ENCODE data around the gene SLC35E1.

The SLC35E1 gene

DNA sequence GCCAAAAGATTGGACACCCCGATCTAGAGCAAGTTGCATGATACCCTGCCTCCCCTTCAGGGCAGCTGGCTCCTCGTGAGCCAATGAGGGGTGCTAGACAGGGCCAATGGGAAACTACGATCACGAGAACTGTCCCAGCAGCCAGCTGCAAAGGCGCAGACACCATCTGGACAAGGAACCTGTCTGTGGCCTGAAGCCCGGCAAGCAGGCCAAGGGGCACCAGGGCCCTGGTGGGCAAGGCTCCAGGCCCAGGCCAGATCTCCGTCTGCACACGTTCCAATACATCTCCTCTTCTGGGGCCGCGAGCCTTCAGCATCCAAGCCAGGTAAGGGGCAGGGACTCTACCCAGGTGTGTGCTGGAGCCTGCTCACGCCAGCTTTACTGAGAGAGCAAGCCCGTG, 35.6 kb upstream of the SLC35E1 start:
- Histone ChIP-seq H3K27ac (replicated peaks) (no peak overlapping the region), H3K27me3 (ENCODE audit: insufficient read depth, poor library complexity, severe bottlenecking) (no peaks in the 10 kb centered on the region), H3K4me3 (replicated peaks; ENCODE audit: insufficient read depth, low read length) (no peak overlapping the region)
- no peak for DNase-seq (ENCODE audit: low read depth in 1 of 2, low spot score in 1 of 2)
- TF ChIP-seq POLR2AphosphoS5 (IDR thresholded peaks at IDR 0.05; ENCODE audit: low read depth) (no peak), GABPA (IDR thresholded peaks at IDR 0.05; ENCODE audit: low read depth) (no peak), SPI1 (IDR thresholded peaks at IDR 0.05; ENCODE audit: borderline replicate concordance, low read depth) (no peak)
- TF ChIP-seq, protein P1, sequence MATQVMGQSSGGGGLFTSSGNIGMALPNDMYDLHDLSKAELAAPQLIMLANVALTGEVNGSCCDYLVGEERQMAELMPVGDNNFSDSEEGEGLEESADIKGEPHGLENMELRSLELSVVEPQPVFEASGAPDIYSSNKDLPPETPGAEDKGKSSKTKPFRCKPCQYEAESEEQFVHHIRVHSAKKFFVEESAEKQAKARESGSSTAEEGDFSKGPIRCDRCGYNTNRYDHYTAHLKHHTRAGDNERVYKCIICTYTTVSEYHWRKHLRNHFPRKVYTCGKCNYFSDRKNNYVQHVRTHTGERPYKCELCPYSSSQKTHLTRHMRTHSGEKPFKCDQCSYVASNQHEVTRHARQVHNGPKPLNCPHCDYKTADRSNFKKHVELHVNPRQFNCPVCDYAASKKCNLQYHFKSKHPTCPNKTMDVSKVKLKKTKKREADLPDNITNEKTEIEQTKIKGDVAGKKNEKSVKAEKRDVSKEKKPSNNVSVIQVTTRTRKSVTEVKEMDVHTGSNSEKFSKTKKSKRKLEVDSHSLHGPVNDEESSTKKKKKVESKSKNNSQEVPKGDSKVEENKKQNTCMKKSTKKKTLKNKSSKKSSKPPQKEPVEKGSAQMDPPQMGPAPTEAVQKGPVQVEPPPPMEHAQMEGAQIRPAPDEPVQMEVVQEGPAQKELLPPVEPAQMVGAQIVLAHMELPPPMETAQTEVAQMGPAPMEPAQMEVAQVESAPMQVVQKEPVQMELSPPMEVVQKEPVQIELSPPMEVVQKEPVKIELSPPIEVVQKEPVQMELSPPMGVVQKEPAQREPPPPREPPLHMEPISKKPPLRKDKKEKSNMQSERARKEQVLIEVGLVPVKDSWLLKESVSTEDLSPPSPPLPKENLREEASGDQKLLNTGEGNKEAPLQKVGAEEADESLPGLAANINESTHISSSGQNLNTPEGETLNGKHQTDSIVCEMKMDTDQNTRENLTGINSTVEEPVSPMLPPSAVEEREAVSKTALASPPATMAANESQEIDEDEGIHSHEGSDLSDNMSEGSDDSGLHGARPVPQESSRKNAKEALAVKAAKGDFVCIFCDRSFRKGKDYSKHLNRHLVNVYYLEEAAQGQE (IDR thresholded peaks at IDR 0.05; ENCODE audit: insufficient replicate concordance, low read depth), result no peak
- TF ChIP-seq, protein P2, sequence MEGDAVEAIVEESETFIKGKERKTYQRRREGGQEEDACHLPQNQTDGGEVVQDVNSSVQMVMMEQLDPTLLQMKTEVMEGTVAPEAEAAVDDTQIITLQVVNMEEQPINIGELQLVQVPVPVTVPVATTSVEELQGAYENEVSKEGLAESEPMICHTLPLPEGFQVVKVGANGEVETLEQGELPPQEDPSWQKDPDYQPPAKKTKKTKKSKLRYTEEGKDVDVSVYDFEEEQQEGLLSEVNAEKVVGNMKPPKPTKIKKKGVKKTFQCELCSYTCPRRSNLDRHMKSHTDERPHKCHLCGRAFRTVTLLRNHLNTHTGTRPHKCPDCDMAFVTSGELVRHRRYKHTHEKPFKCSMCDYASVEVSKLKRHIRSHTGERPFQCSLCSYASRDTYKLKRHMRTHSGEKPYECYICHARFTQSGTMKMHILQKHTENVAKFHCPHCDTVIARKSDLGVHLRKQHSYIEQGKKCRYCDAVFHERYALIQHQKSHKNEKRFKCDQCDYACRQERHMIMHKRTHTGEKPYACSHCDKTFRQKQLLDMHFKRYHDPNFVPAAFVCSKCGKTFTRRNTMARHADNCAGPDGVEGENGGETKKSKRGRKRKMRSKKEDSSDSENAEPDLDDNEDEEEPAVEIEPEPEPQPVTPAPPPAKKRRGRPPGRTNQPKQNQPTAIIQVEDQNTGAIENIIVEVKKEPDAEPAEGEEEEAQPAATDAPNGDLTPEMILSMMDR (IDR thresholded peaks at IDR 0.05; ENCODE audit: insufficient read depth, low read length), result no peak

DNA sequence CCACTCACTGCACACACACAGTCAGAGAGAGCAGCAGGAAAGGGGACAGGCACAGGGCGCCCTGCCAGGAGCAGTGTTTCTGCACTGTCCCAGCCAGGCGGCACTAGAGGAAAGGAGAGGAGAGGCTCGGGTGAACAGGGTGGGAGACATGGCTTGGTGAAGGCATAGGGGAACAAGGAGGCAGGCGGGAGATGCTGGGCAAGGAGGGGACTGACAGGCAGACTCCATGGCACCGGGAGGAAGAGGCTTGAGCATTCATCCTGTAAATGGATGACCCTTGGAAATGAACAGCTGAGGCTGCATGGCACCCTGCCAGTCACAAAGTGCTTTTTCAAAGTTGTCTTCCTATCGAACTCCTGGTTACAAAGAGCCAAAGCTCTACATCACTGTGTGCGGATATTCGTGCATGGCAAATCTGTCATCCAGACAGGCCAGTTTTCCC, 33.4 kb upstream of the SLC35E1 start:
- DNase-seq (ENCODE audit: low read depth in 1 of 2, low spot score in 1 of 2), result no peak
- Histone ChIP-seq H3K27ac (replicated peaks) (no peak overlapping the region), H3K27me3 (ENCODE audit: insufficient read depth, poor library complexity, severe bottlenecking) (no peaks in the 10 kb centered on the region), H3K4me3 (replicated peaks; ENCODE audit: insufficient read depth, low read length) (no peak overlapping the region)
- TF ChIP-seq POLR2AphosphoS5 (IDR thresholded peaks at IDR 0.05; ENCODE audit: low read depth) (no peak), SPI1 (IDR thresholded peaks at IDR 0.05; ENCODE audit: borderline replicate concordance, low read depth) (no peak), GABPA (IDR thresholded peaks at IDR 0.05; ENCODE audit: low read depth) (no peak)
- TF ChIP-seq, protein P1 (IDR thresholded peaks at IDR 0.05; ENCODE audit: insufficient replicate concordance, low read depth), result no peak
- TF ChIP-seq, protein P2 (IDR thresholded peaks at IDR 0.05; ENCODE audit: insufficient read depth, low read length), result no peak

DNA sequence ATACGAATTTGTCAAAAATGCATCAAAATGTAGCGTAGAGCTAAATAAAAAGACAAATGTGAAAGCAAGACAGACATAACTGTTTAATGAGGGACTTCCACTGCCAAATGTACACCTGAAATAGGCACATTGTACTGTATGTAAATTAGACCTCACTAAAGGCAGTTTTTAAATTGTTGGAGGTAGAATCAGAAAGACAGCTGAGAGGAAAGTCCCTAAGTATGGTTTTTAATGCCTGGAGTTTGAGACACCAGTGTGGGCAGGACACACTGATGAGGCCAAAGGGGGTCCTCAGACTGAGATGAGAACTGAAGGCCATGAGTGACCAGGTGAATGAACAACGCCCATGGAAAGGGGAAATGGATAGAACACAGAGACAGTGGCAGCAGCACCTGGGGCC, 32.9 kb upstream of the SLC35E1 start:
- H3K4me3 ChIP-seq (replicated peaks; ENCODE audit: insufficient read depth, low read length), result no peak overlapping the region
- no peak overlapping the region for H3K27ac ChIP-seq (replicated peaks)
- DNase-seq (ENCODE audit: low read depth in 1 of 2, low spot score in 1 of 2), result no peak
- no peaks in the 10 kb centered on the region for H3K27me3 ChIP-seq (ENCODE audit: insufficient read depth, poor library complexity, severe bottlenecking)
- no peak for TF ChIP-seq POLR2AphosphoS5 (IDR thresholded peaks at IDR 0.05; ENCODE audit: low read depth)

DNA sequence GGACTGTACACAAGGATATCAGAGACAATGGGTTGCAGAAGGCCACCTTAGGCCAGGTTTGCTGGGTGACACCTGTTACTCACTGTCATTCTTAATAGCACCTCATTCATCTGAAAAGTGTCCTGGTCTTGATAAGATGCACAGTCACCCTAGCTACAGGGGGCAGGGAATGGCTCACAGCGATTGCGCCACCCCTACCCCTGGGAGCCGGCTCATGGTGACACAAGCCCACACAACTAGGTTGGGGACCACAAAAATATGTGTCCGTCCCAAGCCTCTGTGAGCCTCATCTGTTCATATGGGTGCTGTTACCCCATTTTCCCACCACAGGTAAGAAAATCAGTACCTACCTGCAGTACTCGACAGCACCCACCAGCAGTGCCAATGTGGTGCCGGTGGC, 32.4 kb upstream of the SLC35E1 start:
- DNase-seq (ENCODE audit: low read depth in 1 of 2, low spot score in 1 of 2), result no peak
- Histone ChIP-seq H3K27ac (replicated peaks) (no peak overlapping the region), H3K4me3 (replicated peaks; ENCODE audit: insufficient read depth, low read length) (no peak overlapping the region), H3K27me3 (ENCODE audit: insufficient read depth, poor library complexity, severe bottlenecking) (no peaks in the 10 kb centered on the region)
- no peak for TF ChIP-seq GABPA (IDR thresholded peaks at IDR 0.05; ENCODE audit: low read depth)
- TF ChIP-seq, protein P2 (IDR thresholded peaks at IDR 0.05; ENCODE audit: insufficient read depth, low read length), result no peak
- TF ChIP-seq SPI1 (IDR thresholded peaks at IDR 0.05; ENCODE audit: borderline replicate concordance, low read depth), result no peak
- no peak for TF ChIP-seq POLR2AphosphoS5 (IDR thresholded peaks at IDR 0.05; ENCODE audit: low read depth)
- TF ChIP-seq, protein P1 (IDR thresholded peaks at IDR 0.05; ENCODE audit: insufficient replicate concordance, low read depth), result no peak
